GM19025 (cell line): Measurements from ENCODE around the gene INTS2.

Experiments used
- ATAC-seq: cut with Tn5 transposase; IDR thresholded peaks from one replicate; pipeline ENCODE4 v1.9.1; 2021; ENCODE audit warnings: mild to moderate bottlenecking, low read depth, moderate library complexity; ENCODE audit not compliant: unreplicated experiment

The INTS2 gene

GRCh38 chr17:61856035-61856434 is 71.7 kb downstream of the INTS2 start:
- ATAC-seq: no peak

- ATAC-seq: no peak
Measured at GRCh38 chr17:61852857-61853256, 74.9 kb downstream of the INTS2 start.

GRCh38 chr17:61849674-61850073 is 78.1 kb downstream of the INTS2 start:
- no peak for ATAC-seq

- ATAC-seq: no peak
Measured at GRCh38 chr17:61848896-61849295, 78.9 kb downstream of the INTS2 start.

GRCh38 chr17:61848247-61848646 is 79.5 kb downstream of the INTS2 start:
- ATAC-seq: no peak

GRCh38 chr17:61847659-61848058 is 80.1 kb downstream of the INTS2 start:
- ATAC-seq: no peak

- no peak for ATAC-seq
Measured at GRCh38 chr17:61846761-61847375, 80.9 kb downstream of the INTS2 start.

GRCh38 chr17:61846088-61846487 is 81.7 kb downstream of the INTS2 start:
- ATAC-seq: no peak

- no peak for ATAC-seq
Measured at GRCh38 chr17:61843435-61843834, 84.3 kb downstream of the INTS2 start.

GRCh38 chr17:61842899-61843298 is 84.9 kb downstream of the INTS2 start:
- ATAC-seq: no peak

GRCh38 chr17:61839300-61839786 is 88.4 kb downstream of the INTS2 start:
- ATAC-seq: no peak

GRCh38 chr17:61837175-61838051 is 90.4 kb downstream of the INTS2 start:
- no peak for ATAC-seq

- no peak for ATAC-seq
Measured at GRCh38 chr17:61836266-61837174, 91.3 kb downstream of the INTS2 start.

GRCh38 chr17:61835606-61836005 is 92.2 kb downstream of the INTS2 start:
- ATAC-seq: no peak

GRCh38 chr17:61834610-61835009 is 93.2 kb downstream of the INTS2 start:
- no peak for ATAC-seq

- ATAC-seq: no peak
Measured at GRCh38 chr17:61833536-61834193, 94.1 kb downstream of the INTS2 start.

GRCh38 chr17:61832463-61832862 is 95.3 kb downstream of the INTS2 start:
- no peak for ATAC-seq

GRCh38 chr17:61831099-61831498 is 96.7 kb downstream of the INTS2 start:
- ATAC-seq: no peak

GRCh38 chr17:61828694-61829093 is 99.1 kb downstream of the INTS2 start:
- ATAC-seq: no peak

- ATAC-seq: no peak
Measured at GRCh38 chr17:61827649-61828395, 100.0 kb downstream of the INTS2 start.
